Activated CD4-positive, alpha-beta memory T cell treated with anti-CD3 and anti-CD28 coated beads for 36 hours (primary cell): Measurements from ENCODE around the gene TRA2B. TPM values are rescaled to one million over a fixed set of nuclear protein-coding genes. Genes with fewer than 3 reads are reported as not detected.
"Not testable (repeated sequence)": the region's sequence is repeated elsewhere in the genome, so short reads cannot be mapped to it uniquely, and the experiment has no call there.

ENCODE experiments used
- CTCF ChIA-PET: fragments of 350-600 bp; sonication (Branson Sonifier 250); formaldehyde crosslinking; loops from one replicate; lab custom pipeline; 2021; ENCODE audit warnings: antibody characterized with exemption, inconsistent platforms; lab: Charles Lee
- POLR2A ChIA-PET: fragments of 350-600 bp; sonication (Branson Sonifier 250); formaldehyde crosslinking; loops from one replicate; lab custom pipeline; 2021; ENCODE audit warnings: antibody characterized with exemption; lab: Charles Lee
- DNase-seq: peaks from one replicate; pipeline ENCODE4 v3.0.0-alpha.2; 2020
- H3K27ac Mint-ChIP-seq: one replicate; pipeline ENCODE4 v1.8.0; 2021; ENCODE audit warnings: mixed read lengths
- H3K27me3 Mint-ChIP-seq: one replicate; pipeline ENCODE4 v1.8.0; 2021; ENCODE audit warnings: mixed read lengths
- H3K36me3 Mint-ChIP-seq: one replicate; pipeline ENCODE4 v1.8.0; 2021; ENCODE audit warnings: mixed read lengths
- H3K4me1 Mint-ChIP-seq: one replicate; pipeline ENCODE4 v1.8.0; 2021; ENCODE audit warnings: low read depth, mixed read lengths
- H3K4me3 Mint-ChIP-seq: one replicate; pipeline ENCODE4 v1.8.0; 2021; ENCODE audit warnings: mild to moderate bottlenecking, mixed read lengths
- H3K9me3 Mint-ChIP-seq: one replicate; pipeline ENCODE4 v1.8.0; 2021; ENCODE audit warnings: mixed read lengths
- intact Hi-C: fragments of 100-400 bp; cut with micrococcal nuclease; formaldehyde crosslinking; loops from one replicate; pipeline ENCODE4 v1.15.1; 2023
- total RNA-seq, 2 experiments: library from RNA; stranded (reverse); gene quantifications; one replicate each; pipeline ENCODE4 v1.2.3, GENCODE V29; 2021

Gene TRA2B
- total RNA-seq, 2 experiments from 2014 or later, result 184 to 187 TPM

DNA sequence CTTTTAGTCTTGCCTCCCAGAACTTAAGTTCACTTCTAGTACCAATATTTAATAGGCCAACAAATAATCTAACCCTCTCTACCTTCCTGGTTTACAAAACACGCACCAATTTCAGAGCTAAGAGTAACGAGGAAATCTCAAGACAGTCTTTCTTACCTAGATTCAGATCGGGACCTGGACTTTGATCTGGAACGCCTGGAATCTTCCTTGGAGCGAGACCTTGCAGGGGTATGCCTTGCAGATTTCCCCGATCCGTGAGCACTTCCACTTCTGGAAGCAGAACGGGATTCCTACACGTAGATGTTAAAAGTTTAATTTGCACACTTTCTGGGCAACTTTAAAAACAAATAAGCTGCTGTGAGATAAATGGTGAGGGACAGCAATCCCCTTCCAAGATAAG lies 11.4 kb downstream of the TRA2B start:
- peaks cover 91% of the 10 kb centered on the region for H3K36me3 Mint-ChIP-seq
- H3K9me3 Mint-ChIP-seq, result no peaks in the 10 kb centered on the region
- H3K4me3 Mint-ChIP-seq, result no peak overlapping the region
- CTCF ChIA-PET, result interaction anchor here (2.3 kb wide), 1 partner anchor 17 kb away, joined by 12 read pairs; no protein-coding TSS in a partner anchor
- intact Hi-C loops, result no loop called here
- no peak for DNase-seq
- H3K4me1 Mint-ChIP-seq, result peaks cover 76% of the 10 kb centered on the region
- H3K27ac Mint-ChIP-seq, result peak overlapping the region; percentile 60
- no peaks in the 10 kb centered on the region for H3K27me3 Mint-ChIP-seq
- POLR2A ChIA-PET, result interaction anchor here (1.6 to 6.5 kb wide), 2 partner anchors 11 to 644 kb away, joined by 4 to 50 read pairs; partner anchors contain the start of genes DNAJB11 and TRA2B

DNA sequence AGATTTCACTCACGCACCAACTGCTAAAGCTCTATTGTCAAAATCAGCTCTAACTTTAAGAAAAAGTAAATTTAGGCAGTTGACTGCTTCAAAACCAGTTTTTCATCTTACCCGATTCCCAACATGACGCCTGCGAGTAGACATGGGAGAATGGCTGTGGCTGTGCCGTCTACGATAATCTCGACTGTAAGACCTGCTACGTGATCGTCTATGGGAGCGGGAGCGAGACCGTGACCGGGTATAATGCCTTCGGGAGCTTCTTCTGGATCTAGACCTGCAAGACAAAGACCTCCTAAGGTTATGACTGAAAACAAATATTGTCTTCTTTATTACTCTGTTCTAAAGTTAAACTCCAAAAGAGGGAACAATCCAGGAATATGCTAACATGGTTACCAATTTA lies 12.5 kb downstream of the TRA2B start:
- intact Hi-C loops, result no loop called here
- no peak overlapping the region for H3K27ac Mint-ChIP-seq
- DNase-seq, result no peak
- H3K9me3 Mint-ChIP-seq, result no peaks in the 10 kb centered on the region
- H3K4me3 Mint-ChIP-seq, result no peak overlapping the region
- ChIA-PET CTCF (interaction anchor here (1.5 to 2.3 kb wide), 3 partner anchors 12 to 265 kb away, joined by 3 to 12 read pairs (median 6); partner anchors contain the start of gene TRA2B), POLR2A (interaction anchor here (1.6 to 6.5 kb wide), 3 partner anchors 11 to 13 kb away, joined by 5 to 50 read pairs (median 7); partner anchors contain the start of gene TRA2B)
- peaks cover 65% of the 10 kb centered on the region for H3K4me1 Mint-ChIP-seq
- no peaks in the 10 kb centered on the region for H3K27me3 Mint-ChIP-seq
- H3K36me3 Mint-ChIP-seq, result peaks cover 89% of the 10 kb centered on the region

DNA sequence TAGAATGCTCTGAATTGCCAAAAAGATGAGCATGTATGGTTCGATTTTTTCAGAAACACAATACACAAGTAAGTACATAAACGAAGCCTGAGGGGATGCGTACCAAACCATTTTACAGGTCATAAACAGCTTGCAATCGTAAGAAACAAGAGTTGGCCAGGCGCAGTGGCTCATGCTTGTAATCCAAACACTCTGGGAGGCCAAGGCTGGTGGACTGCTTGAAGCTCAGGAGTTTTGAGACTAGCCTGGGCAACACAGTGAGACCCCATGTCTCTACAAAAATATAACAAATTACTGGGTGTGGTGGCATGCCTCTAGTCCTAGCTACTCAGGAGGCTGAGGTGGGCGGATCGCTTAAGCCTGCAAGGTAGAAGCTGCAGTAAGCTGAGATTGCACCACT lies 13.4 kb downstream of the TRA2B start:
- H3K36me3 Mint-ChIP-seq, result peaks cover 88% of the 10 kb centered on the region
- no peaks in the 10 kb centered on the region for H3K27me3 Mint-ChIP-seq
- H3K4me1 Mint-ChIP-seq, result peaks cover 58% of the 10 kb centered on the region
- ChIA-PET POLR2A (interaction anchor here (1.6 to 6.5 kb wide), 3 partner anchors 10 to 13 kb away, joined by 5 to 50 read pairs (median 7); partner anchors contain the start of gene TRA2B), CTCF (interaction anchor here (0.7 to 3.2 kb wide), 5 partner anchors 12 to 264 kb away, joined by 3 to 13 read pairs (median 6); partner anchors contain the start of gene TRA2B)
- H3K9me3 Mint-ChIP-seq, result no peaks in the 10 kb centered on the region
- intact Hi-C loops, result no loop called here
- H3K4me3 Mint-ChIP-seq, result no peak overlapping the region
- H3K27ac Mint-ChIP-seq, result peak overlapping the region; percentile 60
- no peak for DNase-seq

DNA sequence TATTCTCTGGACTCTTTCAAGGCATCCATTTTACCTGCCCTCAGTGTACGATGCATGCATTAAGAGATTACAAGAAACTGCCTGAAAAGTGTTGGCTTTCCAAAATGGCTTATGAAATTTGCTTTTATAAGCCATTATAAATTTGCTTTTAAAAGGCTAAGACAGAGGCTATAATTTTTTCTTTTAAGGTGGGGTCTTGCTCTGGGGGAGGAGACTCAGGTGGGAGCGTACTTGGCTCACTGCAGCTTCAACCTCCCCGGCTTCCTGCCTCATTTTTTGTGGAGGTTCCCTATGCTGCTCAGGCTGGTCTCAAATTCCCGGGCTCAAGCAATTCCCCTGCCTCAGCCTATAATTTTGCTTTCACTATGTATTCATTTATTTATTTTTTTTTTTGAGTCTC lies 17.6 kb downstream of the TRA2B start:
- H3K4me1 Mint-ChIP-seq, result peaks cover 17% of the 10 kb centered on the region
- intact Hi-C loops, result no loop called here
- H3K4me3 Mint-ChIP-seq, result no peak overlapping the region
- peaks cover 78% of the 10 kb centered on the region for H3K36me3 Mint-ChIP-seq
- H3K27ac Mint-ChIP-seq, result no peak overlapping the region
- CTCF ChIA-PET, result no interaction called here
- no peaks in the 10 kb centered on the region for H3K27me3 Mint-ChIP-seq
- POLR2A ChIA-PET, result interaction anchor here (0.7 to 1.1 kb wide), 2 partner anchors 8 kb away, joined by 4 read pairs; no protein-coding TSS in a partner anchor
- DNase-seq, result no peak
- H3K9me3 Mint-ChIP-seq, result no peaks in the 10 kb centered on the region

DNA sequence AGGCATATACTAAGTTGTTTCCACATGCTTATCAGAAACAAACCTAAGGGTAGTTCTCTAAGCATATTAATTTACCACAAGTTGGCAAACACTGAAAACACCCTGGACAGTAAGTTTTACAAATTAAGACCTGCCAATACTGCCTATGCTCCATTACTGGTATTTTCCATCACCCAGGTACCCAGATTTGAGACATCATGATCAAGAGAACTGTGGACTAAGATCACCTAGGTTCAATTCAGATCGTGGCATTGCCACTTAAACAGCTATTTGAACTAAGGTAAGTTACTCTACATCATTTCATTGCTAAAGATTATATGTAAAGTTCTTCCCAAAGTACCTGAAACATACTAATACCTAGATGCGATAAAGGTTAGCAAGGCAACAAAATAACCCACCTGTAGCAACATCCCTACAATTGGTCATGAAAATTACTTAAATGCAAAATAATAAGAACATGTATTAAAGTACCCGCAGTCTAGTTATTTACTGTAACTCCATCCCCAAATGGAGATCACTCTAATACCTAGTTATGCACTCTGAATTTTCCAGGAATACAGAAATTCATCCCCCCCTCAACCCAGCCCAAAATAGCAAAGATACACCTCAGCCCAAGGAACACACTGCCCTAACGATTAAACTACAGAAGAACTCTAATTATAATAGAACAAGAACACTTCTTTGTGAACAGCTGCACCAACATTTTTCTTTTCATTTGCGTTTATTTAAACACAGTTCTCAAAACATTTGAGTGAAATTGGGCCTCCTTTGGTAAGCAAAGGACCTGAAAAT lies 21.6 kb downstream of the TRA2B start:
- ChIA-PET CTCF (no interaction called here), POLR2A (interaction anchor here (1.0 kb wide), 1 partner anchor 18 kb away, joined by 3 read pairs; no protein-coding TSS in a partner anchor)
- no peaks in the 10 kb centered on the region for H3K27me3 Mint-ChIP-seq
- peaks cover 56% of the 10 kb centered on the region for H3K36me3 Mint-ChIP-seq
- peak overlapping the region; percentile 14 for H3K27ac Mint-ChIP-seq
- no peak for DNase-seq
- H3K4me1 Mint-ChIP-seq, result peaks cover 2% of the 10 kb centered on the region
- intact Hi-C loops, result no loop called here
- no peak overlapping the region for H3K4me3 Mint-ChIP-seq
- no peaks in the 10 kb centered on the region for H3K9me3 Mint-ChIP-seq

DNA sequence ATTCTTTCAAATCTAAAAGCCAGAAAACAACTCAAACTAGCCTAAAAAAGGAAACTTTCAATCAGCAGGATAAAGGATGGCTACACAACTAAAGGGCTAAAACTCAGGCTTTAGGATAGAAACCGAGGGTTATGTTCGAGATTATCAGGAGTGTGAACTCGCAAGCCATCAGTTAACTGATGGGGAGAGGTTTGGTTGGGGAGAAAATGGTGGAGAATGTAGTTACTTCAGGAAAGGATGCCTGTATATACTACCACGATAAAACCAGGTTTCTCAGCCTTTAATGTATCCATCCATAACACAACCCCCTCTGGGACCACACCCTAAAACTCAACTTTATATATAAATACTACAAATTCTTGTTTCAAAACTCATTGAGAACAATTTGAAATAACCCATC lies 22.2 kb downstream of the TRA2B start:
- intact Hi-C loops, result no loop called here

DNA sequence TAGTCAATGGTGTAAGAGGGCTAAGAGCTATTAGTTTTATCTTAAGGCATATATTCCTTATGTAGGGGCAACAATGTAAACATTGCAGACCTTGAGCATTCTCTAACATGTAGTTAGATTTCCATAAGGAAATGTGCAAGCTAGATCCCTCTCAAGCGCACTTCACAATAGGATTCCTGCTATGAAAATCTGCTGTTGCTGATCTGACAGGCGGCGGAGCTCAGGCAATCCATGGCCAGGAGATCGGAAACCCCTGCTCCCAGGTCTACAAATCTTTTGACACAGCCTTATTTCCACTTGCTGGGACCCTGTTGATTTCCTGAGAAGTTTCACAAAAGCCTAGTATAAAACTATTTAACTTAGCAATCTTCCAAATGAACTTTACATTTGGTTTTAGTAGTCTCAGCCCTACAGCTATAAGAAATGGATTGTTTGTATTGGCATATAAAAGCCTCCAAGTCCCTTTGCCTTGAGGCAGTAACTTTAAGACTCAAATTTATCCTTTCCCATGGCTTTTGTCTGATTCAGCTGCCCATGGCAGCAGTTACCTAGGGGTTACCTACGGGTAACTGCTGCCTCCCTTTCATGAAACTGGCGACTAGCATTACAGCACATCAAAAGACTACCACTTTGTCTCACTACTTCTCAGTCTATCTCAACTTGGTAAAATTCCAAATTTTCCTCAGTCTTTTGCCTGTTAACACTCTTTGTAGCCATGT lies 22.7 kb downstream of the TRA2B start:
- Mint-ChIP-seq H3K4me3 (no peak overlapping the region), H3K27me3 (no peaks in the 10 kb centered on the region), H3K27ac (peak overlapping the region; percentile 52), H3K9me3 (no peaks in the 10 kb centered on the region), H3K36me3 (peaks cover 47% of the 10 kb centered on the region), H3K4me1 (peaks cover 2% of the 10 kb centered on the region)
- ChIA-PET CTCF (interaction anchor here (1.5 kb wide), 1 partner anchor 255 kb away, joined by 4 read pairs; no protein-coding TSS in a partner anchor), POLR2A (interaction anchor here (0.7 to 3.5 kb wide), 4 partner anchors 10 to 22 kb away, joined by 3 to 20 read pairs (median 5); partner anchors contain the start of gene TRA2B)
- intact Hi-C loops, result no loop called here
- DNase-seq, result no peak

More for the DNA sequence above, 22.2 kb downstream of the TRA2B start:
- Mint-ChIP-seq H3K27me3 (no peaks in the 10 kb centered on the region), H3K9me3 (no peaks in the 10 kb centered on the region), H3K4me1 (peaks cover 2% of the 10 kb centered on the region), H3K36me3 (peaks cover 51% of the 10 kb centered on the region), H3K4me3 (no peak overlapping the region), H3K27ac (peak overlapping the region; percentile 52)
- no peak for DNase-seq
- ChIA-PET POLR2A (interaction anchor here (1.0 kb wide), 1 partner anchor 19 kb away, joined by 3 read pairs; no protein-coding TSS in a partner anchor), CTCF (no interaction called here)

DNA sequence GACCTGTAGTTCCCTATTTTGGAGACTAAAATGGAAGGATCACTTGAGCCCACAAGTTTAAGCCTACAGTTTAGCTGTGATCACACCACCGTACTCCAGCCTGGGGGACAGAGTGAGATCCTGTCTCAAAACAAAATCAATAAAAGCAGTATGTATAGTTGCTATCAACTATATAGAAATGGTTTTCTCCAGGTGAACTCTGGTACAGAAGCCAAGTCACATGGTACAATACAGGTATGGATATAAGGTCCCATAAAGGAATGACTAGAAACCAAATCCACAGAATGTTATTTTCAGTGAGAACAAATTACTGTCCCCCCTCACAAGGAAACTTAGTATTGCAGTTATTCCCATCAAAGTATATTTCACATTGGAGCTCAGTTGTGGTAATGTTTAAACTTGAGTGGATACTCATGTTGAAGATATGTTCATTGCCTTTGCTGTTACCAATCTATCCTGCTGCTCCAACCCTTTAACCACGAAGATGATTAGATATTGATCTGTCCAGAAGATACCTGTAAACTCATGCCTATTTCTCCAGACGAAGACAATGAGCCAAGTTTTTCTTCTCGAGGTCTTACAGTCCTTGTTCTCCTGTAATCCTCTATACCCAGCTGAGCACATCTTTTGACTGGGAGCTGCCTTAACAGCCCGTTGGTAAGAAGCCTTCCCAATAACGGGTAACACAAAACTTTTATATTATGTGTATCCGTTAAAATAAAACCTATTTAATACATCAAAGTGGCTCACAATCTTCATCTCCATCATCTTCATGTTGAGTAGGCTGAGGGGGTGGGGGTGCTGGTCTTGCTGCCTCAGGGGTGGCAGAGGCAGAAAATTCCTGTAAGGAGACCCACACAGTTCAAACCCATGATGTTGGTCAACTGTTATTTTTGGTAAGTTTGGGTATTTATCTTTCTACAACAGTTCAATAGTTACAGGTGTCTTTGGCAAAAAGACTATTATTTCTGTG lies 24.6 kb downstream of the TRA2B start:
- DNase-seq, result no peak
- intact Hi-C loops, result no loop called here
- ChIA-PET POLR2A (interaction anchor here (0.7 to 3.5 kb wide), 6 partner anchors 10 to 71 kb away, joined by 3 to 20 read pairs (median 4); partner anchors contain the start of gene TRA2B), CTCF (interaction anchor here (0.7 to 3.2 kb wide), 5 partner anchors 14 to 253 kb away, joined by 3 to 12 read pairs (median 6); no protein-coding TSS in a partner anchor)
- Mint-ChIP-seq H3K9me3 (no peaks in the 10 kb centered on the region), H3K27me3 (no peaks in the 10 kb centered on the region), H3K27ac (peak overlapping the region; percentile 36), H3K4me1 (no peaks in the 10 kb centered on the region), H3K36me3 (peaks cover 32% of the 10 kb centered on the region), H3K4me3 (no peak overlapping the region)

DNA sequence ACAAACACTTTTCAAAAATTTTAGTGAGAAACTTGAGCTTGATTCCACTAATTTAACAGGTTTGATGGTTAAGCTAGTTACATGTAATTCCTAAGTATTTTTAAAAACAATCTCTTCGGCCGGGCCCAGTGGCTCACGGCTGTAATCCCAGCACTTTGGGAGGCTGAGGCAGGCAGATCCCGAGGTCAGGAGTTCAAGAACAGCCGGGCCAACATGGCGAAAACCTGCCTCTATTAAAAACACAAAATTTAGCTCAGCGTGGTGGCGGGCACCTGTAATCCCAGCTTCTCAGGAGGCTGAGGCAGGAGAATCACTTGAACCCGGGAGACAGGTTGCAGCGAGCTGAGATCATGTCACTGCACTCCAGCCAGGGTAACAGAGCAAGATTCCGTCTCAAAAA lies 25.3 kb downstream of the TRA2B start:
- CTCF ChIA-PET, result interaction anchor here (0.6 to 3.2 kb wide), 6 partner anchors 13 to 628 kb away, joined by 3 to 12 read pairs (median 4); no protein-coding TSS in a partner anchor
- intact Hi-C loops, result no loop called here

DNA sequence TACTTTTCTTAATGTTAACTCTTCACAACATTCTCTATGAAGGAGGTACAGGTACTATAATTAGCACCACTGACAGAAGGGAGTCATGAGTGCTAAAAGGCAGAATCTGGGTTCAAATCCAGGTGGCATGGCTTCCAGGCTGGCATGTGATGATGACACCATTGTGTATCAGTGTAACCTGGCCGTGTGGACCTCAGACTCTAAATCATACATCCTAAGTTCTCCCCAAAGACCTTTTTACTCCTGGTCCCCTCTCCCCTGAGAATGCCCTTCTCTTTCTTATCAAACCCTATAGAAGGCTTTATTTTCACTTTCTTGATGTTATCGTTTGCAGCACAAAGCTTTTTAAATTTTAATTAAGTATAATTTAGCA lies 26.8 kb downstream of the TRA2B start:
- intact Hi-C loops, H3K9me3 Mint-ChIP-seq, H3K4me1 Mint-ChIP-seq, POLR2A ChIA-PET, H3K4me3 Mint-ChIP-seq, H3K27ac Mint-ChIP-seq, DNase-seq, H3K27me3 Mint-ChIP-seq: not testable (repeated sequence)
- peaks cover 17% of the 10 kb centered on the region for H3K36me3 Mint-ChIP-seq
- CTCF ChIA-PET, result interaction anchor here (0.6 to 3.2 kb wide), 2 partner anchors 33 to 695 kb away, joined by 3 to 11 read pairs; no protein-coding TSS in a partner anchor

More for the DNA sequence above, 25.3 kb downstream of the TRA2B start:
- H3K27me3 Mint-ChIP-seq, result no peaks in the 10 kb centered on the region
- no peaks in the 10 kb centered on the region for H3K4me1 Mint-ChIP-seq
- no peak overlapping the region for H3K27ac Mint-ChIP-seq
- H3K36me3 Mint-ChIP-seq, result peaks cover 28% of the 10 kb centered on the region
- POLR2A ChIA-PET, result interaction anchor here (0.7 to 3.5 kb wide), 6 partner anchors 8 to 71 kb away, joined by 3 to 20 read pairs (median 4); partner anchors contain the start of gene TRA2B
- H3K9me3 Mint-ChIP-seq, result no peaks in the 10 kb centered on the region
- DNase-seq, result no peak
- no peak overlapping the region for H3K4me3 Mint-ChIP-seq
